ENCODE data around the gene MDM4. TPM values are rescaled to one million over a fixed set of nuclear protein-coding genes. Genes with fewer than 3 reads are reported as not detected.

MDM4 gene
- total RNA-seq, 1 donor from 2014 or later: 39.1 TPM

- Mint-ChIP-seq H3K36me3 (ENCODE audit: low read depth) (no peaks in the 10 kb centered on the region), H3K9me3 (ENCODE audit: low read depth) (no peaks in the 10 kb centered on the region), H3K27me3 (ENCODE audit: low read depth) (no peaks in the 10 kb centered on the region), H3K4me1 (ENCODE audit: low read depth) (peaks cover 31% of the 10 kb centered on the region), H3K4me3 (ENCODE audit: unreplicated experiment) (peak overlapping the region; percentile 94), H3K27ac (ENCODE audit: unreplicated experiment) (peak overlapping the region; percentile 86)
- no peak for TF ChIP-seq CTCF (IDR thresholded peaks at IDR 0.05)
- no peak for DNase-seq (ENCODE audit: low spot score)
Observed at GRCh38 chr1:204493145-204493983, 22.8 kb upstream of the MDM4 start.

DNA sequence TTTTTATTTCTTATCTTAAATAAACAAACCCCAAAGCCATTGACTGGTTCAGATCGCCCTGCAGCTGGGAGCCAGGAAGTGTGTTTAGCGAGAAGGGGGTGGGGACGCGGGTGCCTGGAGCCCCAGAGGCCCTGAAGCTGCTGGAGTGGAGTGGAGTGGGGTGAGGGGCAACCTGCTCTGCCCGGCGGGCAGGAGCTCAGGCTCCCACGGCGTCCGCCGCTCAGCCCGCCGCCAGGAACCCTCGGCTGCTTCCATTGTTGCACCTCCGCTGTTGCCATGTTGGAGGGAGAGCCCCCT is 22.3 kb upstream of the MDM4 start:
- TF ChIP-seq CTCF (IDR thresholded peaks at IDR 0.05): no peak
- Mint-ChIP-seq H3K4me1 (ENCODE audit: low read depth) (peaks cover 31% of the 10 kb centered on the region), H3K27ac (ENCODE audit: unreplicated experiment) (peak overlapping the region; percentile 86), H3K4me3 (ENCODE audit: unreplicated experiment) (peak overlapping the region; percentile 94), H3K9me3 (ENCODE audit: low read depth) (no peaks in the 10 kb centered on the region), H3K36me3 (ENCODE audit: low read depth) (no peaks in the 10 kb centered on the region), H3K27me3 (ENCODE audit: low read depth) (no peaks in the 10 kb centered on the region)
- no peak for DNase-seq (ENCODE audit: low spot score)

GRCh38 chr1:204494281-204495077 is 21.7 kb upstream of the MDM4 start, which contains the start of gene PIK3C2B:
Gene PIK3C2B, minus strand, starts transcription at chr1:204494805. Its CDS starts 25,003 bp downstream, at chr1:204469802.
- Mint-ChIP-seq H3K4me3 (ENCODE audit: unreplicated experiment) (peak within 1 kb of the TSS; percentile 94), H3K36me3 (ENCODE audit: low read depth) (no peaks in the 10 kb centered on the region), H3K4me1 (ENCODE audit: low read depth) (peaks cover 31% of the 10 kb centered on the region), H3K27me3 (ENCODE audit: low read depth) (no peaks in the 10 kb centered on the region), H3K27ac (ENCODE audit: unreplicated experiment) (peak within 1 kb of the TSS; percentile 86), H3K9me3 (ENCODE audit: low read depth) (no peaks in the 10 kb centered on the region)
- peak; percentile 79 for TF ChIP-seq CTCF (IDR thresholded peaks at IDR 0.05)
- no peak for DNase-seq (ENCODE audit: low spot score)

GRCh38 chr1:204495078-204495753 is 21.0 kb upstream of the MDM4 start:
- H3K9me3 Mint-ChIP-seq (ENCODE audit: low read depth): no peaks in the 10 kb centered on the region
- H3K27ac Mint-ChIP-seq (ENCODE audit: unreplicated experiment): peak overlapping the region; percentile 74
- TF ChIP-seq CTCF (IDR thresholded peaks at IDR 0.05): no peak
- no peaks in the 10 kb centered on the region for H3K36me3 Mint-ChIP-seq (ENCODE audit: low read depth)
- H3K4me1 Mint-ChIP-seq (ENCODE audit: low read depth): peaks cover 31% of the 10 kb centered on the region
- no peaks in the 10 kb centered on the region for H3K27me3 Mint-ChIP-seq (ENCODE audit: low read depth)
- DNase-seq (ENCODE audit: low spot score): no peak
- peak overlapping the region; percentile 94 for H3K4me3 Mint-ChIP-seq (ENCODE audit: unreplicated experiment)

GRCh38 chr1:204495777-204496176 is 20.4 kb upstream of the MDM4 start:
- DNase-seq (ENCODE audit: low spot score): no peak
- peaks cover 31% of the 10 kb centered on the region for H3K4me1 Mint-ChIP-seq (ENCODE audit: low read depth)

More at GRCh38 chr1:204495777-204496176, 20.4 kb upstream of the MDM4 start:
- Mint-ChIP-seq H3K36me3 (ENCODE audit: low read depth) (no peaks in the 10 kb centered on the region), H3K27me3 (ENCODE audit: low read depth) (no peaks in the 10 kb centered on the region), H3K27ac (ENCODE audit: unreplicated experiment) (no peak overlapping the region), H3K4me3 (ENCODE audit: unreplicated experiment) (peak overlapping the region; percentile 94), H3K9me3 (ENCODE audit: low read depth) (no peaks in the 10 kb centered on the region)
- no peak for TF ChIP-seq CTCF (IDR thresholded peaks at IDR 0.05)
